ENCODE measurements around the gene CIC.

Gene CIC

DNA sequence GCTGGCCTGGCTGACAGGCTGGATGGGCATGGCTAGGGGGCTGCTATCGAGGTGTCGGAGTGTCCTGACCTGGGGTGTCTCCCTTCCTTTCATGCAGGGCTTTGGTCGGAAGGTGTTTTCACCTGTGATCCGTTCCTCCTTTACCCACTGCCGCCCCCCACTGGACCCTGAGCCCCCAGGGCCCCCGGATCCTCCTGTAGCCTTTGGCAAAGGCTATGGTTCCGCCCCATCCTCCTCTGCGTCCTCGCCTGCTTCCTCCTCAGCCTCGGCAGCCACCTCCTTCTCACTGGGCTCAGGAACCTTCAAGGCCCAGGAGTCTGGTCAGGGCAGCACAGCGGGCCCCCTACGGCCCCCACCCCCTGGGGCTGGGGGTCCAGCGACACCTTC lies 21.1 kb downstream of the CIC start:
- no peak for DNase-seq

DNA sequence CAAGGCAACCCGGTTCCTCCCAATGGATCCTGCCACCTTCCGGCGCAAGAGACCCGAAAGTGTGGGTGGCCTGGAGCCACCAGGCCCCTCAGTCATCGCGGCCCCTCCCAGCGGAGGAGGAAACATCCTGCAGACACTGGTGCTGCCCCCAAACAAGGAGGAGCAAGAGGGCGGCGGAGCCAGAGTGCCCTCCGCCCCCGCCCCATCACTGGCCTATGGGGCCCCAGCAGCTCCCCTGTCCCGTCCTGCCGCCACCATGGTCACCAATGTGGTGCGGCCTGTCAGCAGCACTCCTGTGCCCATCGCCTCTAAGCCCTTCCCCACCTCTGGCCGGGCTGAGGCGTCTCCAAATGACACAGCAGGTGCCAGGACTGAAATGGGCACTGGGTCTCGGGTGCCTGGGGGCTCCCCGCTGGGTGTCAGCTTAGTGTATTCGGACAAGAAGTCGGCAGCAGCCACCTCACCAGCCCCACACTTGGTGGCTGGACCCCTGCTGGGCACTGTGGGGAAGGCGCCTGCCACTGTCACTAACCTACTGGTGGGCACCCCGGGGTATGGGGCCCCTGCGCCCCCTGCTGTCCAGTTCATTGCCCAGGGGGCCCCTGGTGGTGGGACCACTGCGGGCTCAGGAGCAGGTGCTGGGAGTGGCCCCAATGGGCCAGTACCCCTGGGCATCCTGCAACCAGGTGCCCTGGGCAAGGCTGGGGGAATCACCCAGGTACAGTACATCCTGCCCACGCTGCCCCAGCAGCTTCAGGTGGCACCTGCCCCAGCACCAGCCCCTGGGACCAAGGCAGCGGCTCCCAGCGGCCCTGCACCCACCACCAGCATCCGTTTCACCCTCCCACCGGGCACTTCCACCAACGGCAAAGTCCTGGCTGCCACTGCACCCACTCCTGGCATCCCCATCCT lies 21.7 kb downstream of the CIC start:
- DNase-seq, result no peak

DNA sequence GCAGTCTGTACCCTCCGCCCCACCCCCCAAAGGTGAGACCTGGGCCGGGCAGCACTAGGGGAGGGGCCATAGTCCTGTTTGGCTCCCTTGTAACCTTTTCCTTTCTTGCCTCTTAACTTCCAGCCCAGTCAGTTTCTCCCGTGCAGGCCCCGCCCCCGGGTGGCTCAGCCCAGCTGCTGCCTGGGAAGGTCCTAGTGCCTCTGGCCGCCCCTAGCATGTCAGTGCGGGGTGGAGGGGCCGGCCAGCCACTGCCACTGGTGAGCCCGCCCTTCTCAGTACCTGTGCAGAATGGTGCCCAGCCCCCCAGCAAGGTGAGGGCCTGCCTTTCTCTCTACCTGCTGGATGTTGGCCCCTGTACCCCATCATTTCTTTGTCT lies 22.4 kb downstream of the CIC start:
- DNase-seq, result no peak

DNA sequence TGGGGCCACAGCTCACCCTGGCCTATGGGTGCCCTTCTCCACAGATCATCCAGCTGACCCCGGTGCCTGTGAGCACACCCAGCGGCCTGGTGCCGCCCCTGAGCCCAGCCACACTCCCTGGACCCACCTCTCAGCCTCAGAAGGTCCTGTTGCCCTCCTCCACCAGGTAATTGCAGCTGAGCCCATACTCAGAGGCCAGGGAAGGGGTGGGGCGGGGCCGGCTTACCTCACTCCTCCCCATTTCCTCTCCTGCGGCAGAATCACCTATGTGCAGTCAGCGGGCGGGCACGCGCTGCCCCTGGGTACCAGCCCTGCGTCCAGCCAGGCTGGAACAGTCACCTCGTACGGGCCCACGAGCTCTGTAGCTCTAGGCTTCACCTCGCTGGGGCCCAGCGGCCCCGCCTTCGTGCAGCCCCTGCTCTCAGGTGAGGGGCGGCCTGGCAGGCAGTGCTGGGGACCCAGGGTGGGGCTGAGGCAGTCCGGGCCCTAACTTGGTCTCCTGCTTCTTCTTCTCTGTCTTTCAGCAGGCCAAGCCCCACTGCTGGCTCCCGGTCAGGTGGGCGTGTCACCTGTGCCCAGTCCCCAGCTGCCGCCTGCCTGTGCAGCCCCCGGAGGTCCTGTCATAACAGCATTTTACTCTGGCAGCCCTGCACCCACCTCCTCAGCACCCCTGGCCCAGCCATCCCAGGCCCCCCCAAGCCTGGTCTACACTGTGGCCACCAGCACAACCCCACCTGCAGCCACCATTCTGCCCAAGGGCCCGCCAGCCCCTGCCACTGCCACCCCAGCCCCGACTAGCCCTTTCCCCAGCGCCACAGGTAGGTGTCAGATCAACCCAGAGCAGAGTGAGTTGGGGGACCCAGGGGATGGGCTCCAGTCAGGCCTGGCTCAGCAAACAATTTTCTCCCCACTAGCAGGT lies 23.2 kb downstream of the CIC start:
- no peak for DNase-seq

DNA sequence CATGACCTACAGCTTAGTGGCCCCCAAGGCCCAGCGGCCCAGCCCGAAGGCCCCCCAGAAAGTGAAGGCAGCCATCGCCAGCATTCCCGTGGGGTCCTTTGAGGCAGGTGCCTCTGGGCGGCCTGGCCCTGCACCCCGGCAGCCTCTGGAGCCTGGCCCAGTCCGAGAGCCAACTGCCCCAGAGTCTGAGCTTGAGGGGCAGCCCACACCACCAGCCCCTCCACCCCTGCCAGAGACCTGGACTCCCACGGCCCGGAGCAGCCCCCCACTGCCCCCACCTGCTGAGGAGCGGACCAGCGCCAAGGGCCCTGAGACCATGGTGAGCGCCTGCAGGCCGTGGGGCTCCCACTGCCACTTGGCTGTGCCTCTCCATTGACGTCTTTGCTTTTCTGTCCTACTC lies 23.9 kb downstream of the CIC start:
- DNase-seq, result no peak

DNA sequence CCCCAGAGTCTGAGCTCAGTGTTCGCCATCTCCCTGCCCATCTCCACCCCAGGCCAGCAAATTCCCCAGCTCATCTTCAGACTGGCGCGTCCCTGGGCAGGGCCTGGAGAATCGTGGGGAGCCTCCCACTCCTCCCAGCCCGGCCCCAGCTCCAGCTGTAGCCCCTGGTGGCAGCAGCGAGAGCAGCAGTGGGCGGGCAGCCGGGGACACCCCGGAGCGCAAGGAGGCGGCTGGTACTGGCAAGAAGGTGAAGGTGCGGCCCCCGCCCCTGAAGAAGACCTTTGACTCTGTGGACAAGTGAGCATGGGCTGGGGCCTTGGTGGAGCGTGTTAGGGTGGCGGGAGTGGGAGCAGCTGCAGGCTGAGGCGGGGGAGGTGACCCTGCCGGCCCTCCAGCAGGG lies 24.5 kb downstream of the CIC start:
- no peak for DNase-seq

DNA sequence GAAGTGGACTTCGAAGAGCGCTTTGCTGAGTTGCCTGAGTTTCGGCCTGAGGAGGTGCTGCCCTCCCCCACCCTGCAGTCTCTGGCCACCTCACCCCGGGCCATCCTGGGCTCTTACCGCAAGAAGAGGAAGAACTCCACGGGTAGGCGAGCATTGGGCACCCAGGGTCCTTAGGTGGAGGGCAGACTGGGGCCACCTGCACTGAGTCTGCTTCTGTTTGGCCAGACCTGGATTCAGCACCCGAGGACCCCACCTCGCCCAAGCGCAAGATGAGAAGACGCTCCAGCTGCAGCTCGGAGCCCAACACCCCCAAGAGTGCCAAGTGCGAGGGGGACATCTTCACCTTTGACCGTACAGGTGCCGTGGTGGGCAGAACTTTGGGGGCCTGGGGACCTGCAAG lies 24.9 kb downstream of the CIC start:
- DNase-seq, result no peak

DNA sequence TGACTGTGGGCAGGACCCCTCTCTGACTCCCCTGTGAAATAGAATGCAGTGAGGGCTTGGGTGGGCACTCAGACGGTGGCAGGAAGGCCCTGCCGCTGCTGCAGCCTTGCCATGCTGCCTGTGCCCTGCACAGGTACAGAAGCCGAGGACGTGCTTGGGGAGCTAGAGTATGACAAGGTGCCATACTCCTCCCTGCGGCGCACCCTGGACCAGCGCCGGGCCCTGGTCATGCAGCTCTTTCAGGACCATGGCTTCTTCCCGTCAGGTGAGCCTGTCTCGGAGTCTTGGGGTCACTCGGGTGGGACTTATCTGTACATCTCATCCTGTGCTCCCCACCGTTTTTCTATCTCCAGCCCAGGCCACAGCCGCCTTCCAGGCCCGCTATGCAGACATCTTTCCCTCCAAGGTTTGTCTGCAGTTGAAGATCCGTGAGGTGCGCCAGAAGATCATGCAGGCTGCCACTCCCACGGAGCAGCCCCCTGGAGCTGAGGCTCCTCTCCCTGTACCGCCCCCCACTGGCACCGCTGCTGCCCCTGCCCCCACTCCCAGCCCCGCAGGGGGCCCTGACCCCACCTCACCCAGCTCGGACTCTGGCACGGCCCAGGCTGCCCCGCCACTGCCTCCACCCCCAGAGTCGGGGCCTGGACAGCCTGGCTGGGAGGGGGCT lies 25.6 kb downstream of the CIC start:
- no peak for DNase-seq

DNA sequence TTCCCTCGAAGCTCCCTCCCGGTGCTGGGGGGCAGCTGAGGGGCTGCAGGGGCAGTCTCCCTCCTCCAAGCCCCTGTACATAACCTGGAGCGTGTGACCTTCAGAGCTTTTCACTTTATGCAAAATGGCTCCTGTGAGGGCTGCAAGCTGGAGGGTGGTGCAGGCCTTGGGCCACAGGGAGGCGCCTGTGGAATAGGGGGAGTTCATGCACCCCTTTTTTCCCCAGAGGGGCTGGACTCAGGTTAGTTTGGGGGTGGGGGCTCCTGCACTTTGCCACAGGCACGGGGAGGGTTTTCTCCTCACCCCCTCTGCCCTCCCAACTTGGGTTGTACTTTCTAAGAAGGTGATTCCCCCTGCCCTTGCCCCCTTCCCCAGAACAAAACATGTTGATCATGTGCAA lies 26.3 kb downstream of the CIC start:
- DNase-seq, result no peak

DNA sequence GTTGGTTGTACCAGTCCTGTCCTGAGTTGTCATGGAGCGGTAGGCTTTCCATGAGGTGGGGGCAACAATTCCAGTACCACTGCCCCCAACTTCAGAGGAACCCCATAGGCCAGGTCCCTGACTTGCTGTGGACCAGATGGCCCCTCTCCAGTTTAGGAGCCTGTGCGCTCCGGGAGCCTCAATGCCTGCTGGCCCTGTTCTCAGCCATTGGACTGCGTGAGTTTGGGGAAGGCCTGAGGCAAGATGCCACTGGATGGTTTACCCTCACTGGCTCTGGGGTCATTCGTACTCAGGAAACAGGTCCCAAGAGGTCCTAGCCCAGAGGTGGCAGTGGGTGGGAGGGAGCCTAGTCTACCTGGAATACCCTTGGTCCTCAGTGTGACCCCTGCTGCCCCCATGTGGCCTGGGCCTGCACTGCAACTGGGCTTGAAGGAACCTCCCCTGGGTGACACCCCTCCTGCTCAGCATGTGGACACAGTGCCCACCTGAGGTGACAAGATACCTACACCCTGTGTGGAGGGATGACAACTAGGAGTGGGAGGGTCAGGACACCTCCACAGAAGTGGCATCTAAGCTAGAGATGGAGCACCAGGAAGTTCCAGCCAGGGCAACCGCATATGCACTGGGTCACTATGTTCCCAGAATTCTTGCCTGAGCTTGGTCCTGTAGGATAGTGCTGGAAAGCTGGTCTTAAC lies 26.9 kb downstream of the CIC start:
- peak; percentile 21 to 57 for DNase-seq

DNA sequence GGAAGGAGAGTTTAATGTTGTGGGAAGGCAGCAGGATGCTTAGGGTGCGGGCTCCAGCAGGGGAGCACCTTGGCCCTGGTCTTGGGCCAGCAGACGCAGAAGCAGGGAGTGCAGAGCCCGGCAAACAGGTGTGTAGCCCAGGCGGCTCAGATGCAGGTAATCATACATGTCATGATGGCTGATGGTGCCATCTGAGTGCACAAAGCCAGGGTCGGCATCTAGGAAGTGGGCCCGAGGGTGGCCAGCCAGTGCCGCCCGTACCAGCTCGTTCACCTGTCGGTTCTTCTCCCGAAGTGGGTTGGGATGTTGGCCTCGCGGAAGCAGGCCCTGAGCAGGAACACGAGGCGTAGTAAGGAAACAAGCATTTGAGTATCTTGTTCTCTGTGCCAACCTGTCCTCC lies 28.0 kb downstream of the CIC start:
- no peak for DNase-seq

DNA sequence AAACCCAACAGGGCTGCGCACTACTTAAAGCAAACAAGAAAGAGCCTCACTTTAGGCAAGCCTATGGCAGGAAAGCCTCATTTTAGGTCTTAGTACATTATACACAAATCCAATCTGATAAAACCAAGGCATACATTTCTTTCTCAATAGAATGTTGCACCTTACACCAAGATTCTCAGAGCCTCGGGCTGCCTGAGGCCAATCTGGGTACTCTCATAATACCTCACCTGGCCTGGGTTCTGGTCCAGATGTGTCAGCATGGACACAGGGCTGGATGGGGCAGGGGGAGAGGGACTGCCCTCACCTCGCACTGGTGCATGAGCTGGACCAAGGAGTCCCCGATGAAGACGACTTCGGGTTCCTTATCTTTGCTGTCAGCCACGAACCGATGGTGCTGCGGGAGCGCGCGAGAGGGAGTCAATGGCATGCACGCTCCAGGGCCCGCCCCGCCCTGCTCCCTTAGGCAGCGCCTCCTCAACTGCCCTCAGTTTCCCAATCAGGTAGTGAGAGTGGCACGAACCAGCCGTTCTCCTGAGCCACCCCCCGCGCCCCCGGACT lies 32.7 kb downstream of the CIC start, which contains the start of gene PRR19:
Gene PRR19 (plus strand): TSS at position 487 of the 558 bp plus-strand sequence. CDS start 7,453 bp downstream, outside the sequence.
- DNase-seq, result no peak

DNA sequence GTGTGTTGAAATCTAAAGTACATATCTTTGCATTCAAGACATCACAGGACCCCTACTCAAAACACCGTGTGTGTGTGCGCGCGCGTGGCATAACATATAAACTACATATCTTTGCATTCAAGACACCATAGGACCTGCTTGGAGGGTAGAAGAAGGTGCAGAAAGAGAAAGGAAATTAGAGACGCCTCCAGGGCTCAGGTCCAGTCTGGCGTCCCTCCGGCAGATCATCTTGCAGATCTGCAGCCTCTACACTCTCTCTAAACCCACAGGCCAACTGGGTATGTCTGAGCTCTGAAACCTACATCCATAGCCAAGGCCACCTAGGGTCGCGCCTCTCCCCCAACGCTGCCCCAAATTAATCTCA lies 34.0 kb downstream of the CIC start:
- no peak for DNase-seq

DNA sequence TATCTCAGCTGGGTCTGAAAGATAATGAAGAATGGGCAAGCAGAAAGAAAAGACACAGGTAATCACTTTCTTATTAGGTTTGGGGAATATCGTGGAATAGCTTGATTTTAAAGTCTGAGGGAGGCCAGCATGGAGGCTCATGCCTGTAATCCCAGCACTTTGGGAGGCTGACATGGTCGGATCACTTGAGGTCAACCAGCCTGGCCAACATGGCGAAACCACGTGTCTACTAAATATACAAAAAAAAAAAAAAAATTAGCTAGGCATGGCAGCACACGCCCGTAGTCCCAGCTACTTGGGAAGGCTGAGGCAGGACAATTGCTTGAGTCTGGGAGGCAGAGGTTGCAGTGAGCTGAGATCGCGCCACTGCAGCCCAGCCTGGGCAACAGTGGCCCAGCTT lies 34.8 kb downstream of the CIC start:
- no peak for DNase-seq

DNA sequence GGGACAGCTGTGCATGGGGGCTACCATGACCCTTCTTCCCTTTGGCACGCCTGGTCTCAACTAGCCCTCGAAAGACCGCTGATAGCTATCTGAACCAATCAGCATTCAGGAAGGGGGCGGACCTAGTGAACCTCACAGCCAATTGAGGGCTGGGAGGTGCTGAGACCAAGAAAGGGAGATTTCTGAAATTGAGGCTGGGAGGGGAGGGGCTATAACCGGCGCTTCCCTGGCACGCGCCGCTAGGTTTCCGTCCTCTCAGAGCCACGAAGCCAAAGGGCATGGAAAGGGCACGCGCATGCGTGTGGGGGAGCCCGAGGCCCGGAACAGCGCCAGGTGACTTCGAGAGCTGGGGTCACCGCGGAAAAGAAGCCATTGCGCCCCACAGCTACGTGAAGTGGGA lies 37.6 kb downstream of the CIC start:
- DNase-seq, result no peak

DNA sequence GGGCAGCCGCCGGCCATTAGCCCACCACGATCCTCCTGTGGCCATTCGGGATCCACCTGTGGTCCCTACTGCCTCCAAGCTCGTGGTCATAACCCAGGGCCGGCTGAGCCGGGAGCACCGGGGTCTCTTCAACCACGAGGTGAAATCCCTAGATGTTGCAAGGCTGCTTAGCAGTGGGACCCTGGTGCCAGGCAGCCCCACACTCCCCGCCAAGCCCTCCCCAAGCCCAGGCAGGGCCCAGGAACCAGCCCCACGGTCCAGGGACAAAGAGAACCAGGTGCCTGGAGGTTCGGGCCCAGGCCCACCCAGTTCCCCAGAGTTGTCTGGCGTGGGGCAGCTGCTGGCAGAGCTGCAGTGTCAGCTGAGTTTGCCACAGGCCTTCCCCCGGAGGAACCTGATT lies 40.6 kb downstream of the CIC start:
- DNase-seq, result no peak

DNA sequence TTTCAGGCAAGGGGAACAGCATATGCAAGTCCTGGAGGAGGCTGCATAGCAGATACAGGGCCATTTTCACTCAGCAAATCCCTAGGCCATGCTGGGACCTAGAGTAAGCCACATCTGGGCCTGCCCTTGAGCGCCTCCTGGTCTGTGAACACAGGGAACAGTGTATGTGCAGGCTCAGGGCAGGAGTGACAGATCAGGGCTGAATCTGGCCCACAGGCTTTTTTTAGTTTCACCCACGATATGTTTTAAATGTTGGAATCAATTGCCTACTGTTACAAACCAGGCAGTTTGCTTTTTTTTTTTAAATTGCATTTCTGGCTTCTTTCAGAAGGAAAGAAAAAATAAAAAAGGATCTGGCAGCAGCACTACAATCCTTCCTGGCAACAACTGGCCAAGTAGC lies 42.6 kb downstream of the CIC start:
- no peak for DNase-seq

DNA sequence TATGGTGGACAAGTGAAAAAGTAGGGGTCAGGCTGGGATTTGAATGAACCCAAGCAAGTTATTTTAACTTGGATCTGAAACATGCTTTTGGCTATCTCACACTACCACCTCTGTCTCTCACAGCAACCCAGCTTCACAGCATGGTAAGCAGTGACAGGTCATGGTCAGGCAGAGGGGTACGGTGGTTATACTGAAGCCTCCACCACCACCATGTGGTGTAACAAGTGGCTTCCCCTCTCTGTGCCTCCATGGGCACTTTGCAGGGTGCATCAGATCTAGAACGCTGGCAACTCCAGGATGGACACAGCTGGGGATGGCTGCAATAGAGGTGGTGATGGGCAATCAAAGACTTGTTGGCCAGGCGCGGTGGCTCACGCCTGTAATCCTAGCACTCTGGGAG lies 43.3 kb downstream of the CIC start:
- no peak for DNase-seq

DNA sequence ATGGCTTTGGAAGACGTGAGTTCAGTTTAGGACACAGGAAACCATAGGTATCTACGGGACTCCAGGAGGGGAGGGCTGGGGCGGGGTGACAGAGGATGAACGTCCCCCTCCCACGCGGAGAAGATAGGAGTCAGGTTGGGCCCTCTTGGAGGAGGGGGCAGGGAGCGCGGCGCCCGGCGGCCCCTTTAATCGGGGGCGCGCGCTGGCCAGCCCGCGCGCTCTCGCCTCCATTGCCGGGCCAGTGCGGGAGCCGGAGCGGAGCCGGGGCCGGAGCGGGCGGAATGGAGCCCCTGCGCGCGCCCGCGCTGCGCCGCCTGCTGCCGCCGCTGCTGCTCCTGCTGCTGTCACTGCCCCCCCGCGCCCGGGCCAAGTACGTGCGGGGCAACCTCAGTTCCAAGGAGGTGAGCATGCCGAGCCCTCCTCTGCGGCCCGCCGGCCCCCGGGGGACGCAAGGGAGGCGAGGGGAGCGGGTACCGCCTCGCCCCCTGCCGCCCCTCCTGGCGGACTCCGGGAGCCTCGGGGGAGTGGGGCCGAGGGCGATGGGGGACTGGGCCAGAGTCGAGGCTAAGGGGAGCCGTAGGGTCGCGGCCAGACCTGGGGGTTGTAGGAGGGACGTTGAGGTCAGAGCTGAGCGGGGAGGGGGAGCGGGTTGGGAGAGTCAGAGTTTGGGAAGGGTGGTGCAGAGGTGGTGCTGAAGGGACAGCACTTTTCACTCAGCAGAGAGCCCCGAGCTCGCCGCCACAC lies 44.2 kb downstream of the CIC start, which contains the start of gene TMEM145:
Gene TMEM145 (plus strand): TSS at position 214 of the 744 bp plus-strand sequence. CDS start 68 bp downstream, at position 282.
- DNase-seq, result peak in 1 of 2 donors; percentile 36

DNA sequence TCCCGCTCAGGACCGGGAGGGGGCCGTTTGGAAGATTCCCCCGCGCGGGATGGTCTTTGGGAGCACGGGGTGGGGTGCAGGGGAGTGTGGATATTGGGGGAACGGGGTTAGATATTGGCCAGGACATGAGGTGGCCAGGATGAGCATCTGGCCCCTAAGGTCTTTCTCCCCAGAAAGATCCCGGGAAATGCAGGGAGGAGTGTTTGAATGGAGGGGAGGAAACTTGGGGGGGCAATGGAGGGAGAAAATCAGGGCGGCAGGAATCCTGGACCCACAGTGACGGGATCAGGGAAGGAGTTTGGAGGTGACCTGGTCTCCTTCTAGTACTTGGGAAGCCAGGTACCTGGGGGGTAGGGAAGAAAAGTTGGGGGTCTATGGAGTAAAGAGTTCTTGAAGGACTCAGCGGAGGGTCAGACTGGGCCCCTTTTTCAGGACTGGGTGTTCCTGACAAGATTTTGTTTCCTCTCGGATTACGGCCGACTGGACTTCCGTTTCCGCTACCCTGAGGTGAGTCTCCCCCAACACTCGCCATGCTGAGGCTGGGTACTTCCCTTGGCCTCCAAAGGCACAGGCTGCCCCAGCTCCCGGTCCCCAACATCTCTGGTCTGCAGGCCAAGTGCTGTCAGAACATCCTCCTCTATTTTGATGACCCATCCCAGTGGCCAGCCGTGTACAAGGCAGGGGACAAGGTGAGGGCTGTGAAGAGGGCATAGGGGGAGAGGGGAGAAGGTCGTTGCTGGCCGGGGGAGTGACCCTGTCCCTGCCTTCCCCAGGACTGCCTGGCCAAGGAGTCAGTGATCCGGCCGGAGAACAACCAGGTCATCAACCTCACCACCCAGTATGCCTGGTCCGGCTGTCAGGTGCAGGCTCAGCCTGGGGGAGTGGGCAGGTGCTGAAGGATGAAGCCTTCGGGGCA lies 45.0 kb downstream of the CIC start:
- no peak for DNase-seq
